Stimulated activated CD4-positive, alpha-beta T cell treated with anti-CD3 and anti-CD28 coated beads, TNF-alpha, amount 100 ng/mL, for 1 hour (primary cell): ENCODE results near the gene PLVAP.
A peak's percentile ranks its signal among the peaks of the same experiment; 100 is the strongest.

Experiments
- DNase-seq, 3 donors: peaks; one replicate each; pipeline ENCODE4 v3.0.0-alpha.2; 2020; ENCODE audit warnings: low read depth in 3 of 3, low spot score in 1 of 3

PLVAP gene

GRCh38 chr19:17336872-17337674 lies 40.1 kb downstream of the PLVAP start, which contains the start of gene GTPBP3:
TSS of gene GTPBP3 (plus strand) at chr19:17337553. CDS start at chr19:17337612, 59 bp downstream.
- DNase-seq, result peak; percentile 87 to 91 (median 89)

GRCh38 chr19:17335575-17335974 lies 41.6 kb downstream of the PLVAP start:
- DNase-seq, result no peak

- peak; percentile 87 to 98 (median 89) for DNase-seq
These were observed 42.4 kb downstream of the PLVAP start, which contains the start of gene ANO8 for GRCh38 chr19:17334414-17335409. TSS of gene ANO8 (minus strand) at chr19:17334855. CDS start at chr19:17334670, 185 bp downstream.

GRCh38 chr19:17333611-17334413 lies 43.3 kb downstream of the PLVAP start:
- DNase-seq, result peak; percentile 43 to 55 (median 54)

GRCh38 chr19:17332677-17333581 lies 44.2 kb downstream of the PLVAP start:
- DNase-seq, result no peak

- no peak for DNase-seq
These were observed 44.8 kb downstream of the PLVAP start for GRCh38 chr19:17332360-17332676.

GRCh38 chr19:17331045-17331558 lies 46.0 kb downstream of the PLVAP start:
- DNase-seq, result no peak

GRCh38 chr19:17330262-17331044 lies 46.7 kb downstream of the PLVAP start:
- DNase-seq, result no peak

- DNase-seq, result no peak
These were observed 47.5 kb downstream of the PLVAP start for GRCh38 chr19:17329366-17330261.

GRCh38 chr19:17328517-17329365 lies 48.4 kb downstream of the PLVAP start:
- DNase-seq, result no peak

- DNase-seq, result peak in 1 of 3 donors; percentile 51
These were observed 49.3 kb downstream of the PLVAP start for GRCh38 chr19:17327654-17328516.

GRCh38 chr19:17327068-17327653 lies 50.0 kb downstream of the PLVAP start:
- no peak for DNase-seq

- DNase-seq, result no peak
These were observed 50.6 kb downstream of the PLVAP start for GRCh38 chr19:17326595-17326966.

- DNase-seq, result no peak
These were observed 51.1 kb downstream of the PLVAP start for GRCh38 chr19:17325881-17326594.

- no peak for DNase-seq
These were observed 52.0 kb downstream of the PLVAP start for GRCh38 chr19:17325133-17325532.
